Mesenteric fat pad (tissue), 1 donor: Measurements from ENCODE around the gene NOD1. TPM values are rescaled to one million over a fixed set of nuclear protein-coding genes. Genes with fewer than 3 reads are reported as not detected.
"Not testable (repeated sequence)": the region's sequence is repeated elsewhere in the genome, so short reads cannot be mapped to it uniquely, and the experiment has no call there.

Experiments used
- DNase-seq: peaks from one replicate; pipeline ENCODE4 v3.0.0-alpha.2; 2020; ENCODE audit warnings: low spot score
- total RNA-seq: library from RNA; stranded (reverse); fragmentation: NEBNext Ultra II Directional; extraction: Animal tissue kit (Norgen Biotek cat#: 25700); gene quantifications from one replicate; pipeline ENCODE4 v1.2.1, GENCODE V29; 2021
- donor health status: DM: yes; HTN: yes; CAD: no.

NOD1 gene
- total RNA-seq, 1 donor from 2014 or later = 41.8 TPM

- DNase-seq = no peak
Observed at GRCh38 chr7:30421647-30422196, 56.9 kb downstream of the NOD1 start.

- no peak for DNase-seq
Observed at GRCh38 chr7:30420662-30421061, 57.9 kb downstream of the NOD1 start.

GRCh38 chr7:30420080-30420479, 58.5 kb downstream of the NOD1 start:
- not testable (repeated sequence) for DNase-seq

- DNase-seq = no peak
Observed at GRCh38 chr7:30413864-30414263, 64.7 kb downstream of the NOD1 start.

- DNase-seq = no peak
Observed at GRCh38 chr7:30412782-30413504, 65.6 kb downstream of the NOD1 start.

- no peak for DNase-seq
Observed at GRCh38 chr7:30411897-30412296, 66.7 kb downstream of the NOD1 start.

GRCh38 chr7:30411173-30411572, 67.4 kb downstream of the NOD1 start:
- DNase-seq = no peak

- DNase-seq = no peak
Observed at GRCh38 chr7:30406664-30407425, 71.7 kb downstream of the NOD1 start.

- no peak for DNase-seq
Observed at GRCh38 chr7:30405179-30405578, 73.4 kb downstream of the NOD1 start.

- DNase-seq = no peak
Observed at GRCh38 chr7:30403477-30403876, 75.1 kb downstream of the NOD1 start.

- no peak for DNase-seq
Observed at GRCh38 chr7:30396389-30396788, 82.2 kb downstream of the NOD1 start.

- no peak for DNase-seq
Observed at GRCh38 chr7:30395676-30396075, 82.9 kb downstream of the NOD1 start.

- DNase-seq = no peak
Observed at GRCh38 chr7:30391806-30392205, 86.8 kb downstream of the NOD1 start.

GRCh38 chr7:30390736-30391636, 87.6 kb downstream of the NOD1 start:
- DNase-seq = no peak

- DNase-seq = no peak
Observed at GRCh38 chr7:30389791-30390190, 88.8 kb downstream of the NOD1 start.

- no peak for DNase-seq
Observed at GRCh38 chr7:30382607-30383006, 96.0 kb downstream of the NOD1 start.

- DNase-seq = not testable (repeated sequence)
Observed at GRCh38 chr7:30380824-30381223, 97.8 kb downstream of the NOD1 start.

GRCh38 chr7:30380294-30380693, 98.3 kb downstream of the NOD1 start:
- no peak for DNase-seq

- DNase-seq = no peak
Observed at GRCh38 chr7:30379741-30380140, 98.8 kb downstream of the NOD1 start.

GRCh38 chr7:30379131-30379530, 99.5 kb downstream of the NOD1 start:
- DNase-seq = no peak

GRCh38 chr7:30378275-30378674, 100.3 kb downstream of the NOD1 start:
- DNase-seq = no peak
